K562 (cell line): Measurements from ENCODE around the gene NPVF. TPM values are rescaled to one million over a fixed set of nuclear protein-coding genes. Genes with fewer than 3 reads are reported as not detected.

Experiments used
- ATAC-seq: fragments of 200-7000 bp; cut with Tn5 transposase; 3 replicates; pipeline ENCODE4 v1.9.1; 2020; ENCODE audit warnings: moderate library complexity
- BruUV-seq: library from RNA; stranded (reverse); fragments of 400-500 nt; replicated peaks from 2 replicates; lab custom pipeline; 2021; lab: Mats Ljungman, UMichigan
- CTCF ChIA-PET: fragments of 300-600 bp; formaldehyde crosslinking; extraction: SDS; loops from one replicate; lab custom pipeline; 2021; ENCODE audit warnings: low intra/inter-chr PET ratio; lab: Yijun Ruan, JAX
- POLR2A ChIA-PET: fragments of 300-600, 350-650 bp; sonication (Branson Sonifier 250); formaldehyde crosslinking; extraction: SDS; loops from one replicate; lab custom pipeline; 2021; ENCODE audit warnings: antibody characterized with exemption, inconsistent platforms; lab: Yijun Ruan, JAX
- DNase-seq, 4 experiments: peaks; one replicate each; pipeline versions ENCODE4 v3.0.0 to v3.0.0-alpha.2; 2011 to 2018; ENCODE audit warnings: low spot score in 3 of 4, mixed read lengths in 3 of 4; ENCODE audit errors: extremely low read depth in 1 of 4
- FAIRE-seq: peaks from 2 replicates; lab custom pipeline; 2011; peaks lifted over from hg19 to GRCh38; lab: Jason Lieb, UNC
- H2AFZ ChIP-seq: 2 replicates; pipeline ENCODE4 v1.6.0; 2011; ENCODE audit warnings: low read depth, low read length, control low read depth, inconsistent platforms
- H3K27ac ChIP-seq: fragments of 200-600 bp; 3 replicates; pipeline ENCODE4 v1.8.0; 2011; ENCODE audit warnings: low read depth, mild to moderate bottlenecking, control low read depth, inconsistent platforms, low read length, moderate library complexity, mixed read lengths; ENCODE audit errors: extremely low read depth
- H3K27me3 ChIP-seq, 2 experiments: fragments of 300-600 bp in 1 of 2; 2 replicates in 1 of 2; 3 replicates in 1 of 2; pipeline versions ENCODE4 v1.6.0 to v1.8.0; 2011; ENCODE audit warnings: inconsistent platforms in 2 of 2, low read length in 2 of 2, mild to moderate bottlenecking in 1 of 2, mixed read lengths in 1 of 2, moderate library complexity in 1 of 2; ENCODE audit not compliant: control insufficient read depth in 2 of 2, insufficient read depth in 2 of 2
- H3K36me3 ChIP-seq: fragments of 300-600 bp; 3 replicates; pipeline ENCODE4 v1.8.0; 2011; ENCODE audit warnings: mild to moderate bottlenecking, low read length, inconsistent platforms; ENCODE audit not compliant: control insufficient read depth, insufficient read depth
- H3K4me1 ChIP-seq, 2 experiments: fragments of 200-600 bp in 1 of 2; replicated peaks in 1 of 2; 2 replicates in 1 of 2; 3 replicates in 1 of 2; pipeline versions ENCODE4 v1.5.1 to v1.8.0; 2011; ENCODE audit warnings: inconsistent platforms in 2 of 2, low read length in 2 of 2, mild to moderate bottlenecking in 1 of 2, mixed read lengths in 1 of 2, moderate library complexity in 1 of 2; ENCODE audit not compliant: control insufficient read depth in 2 of 2, insufficient read depth in 2 of 2
- H3K4me2 ChIP-seq: 2 replicates; pipeline ENCODE4 v1.6.1; 2011; ENCODE audit warnings: low read length, control low read depth, inconsistent platforms, mixed read lengths; ENCODE audit not compliant: insufficient read depth
- H3K4me3 ChIP-seq: fragments of 200-600 bp; sonication (generic), shearing (Covaris generic); 2 replicates; pipeline ENCODE4 v1.5.1; 2016; ENCODE audit warnings: control low read depth, inconsistent platforms
- H3K79me2 ChIP-seq: fragments of 200-600 bp; 3 replicates; pipeline ENCODE4 v1.8.0; 2011; ENCODE audit warnings: low read length, inconsistent platforms; ENCODE audit not compliant: control insufficient read depth, insufficient read depth
- H3K9ac ChIP-seq, 2 experiments: 2 replicates each; pipeline versions ENCODE4 v1.6.0 to v1.6.1; 2011; ENCODE audit warnings: low read depth in 2 of 2, low read length in 2 of 2, control low read depth in 1 of 2, inconsistent platforms in 1 of 2, mild to moderate bottlenecking in 1 of 2, mixed read lengths in 1 of 2; ENCODE audit not compliant: insufficient read depth in 1 of 2
- H3K9me1 ChIP-seq: one replicate; pipeline ENCODE4 v1.6.0; 2011; ENCODE audit warnings: inconsistent platforms, mild to moderate bottlenecking, low read length, moderate library complexity; ENCODE audit not compliant: control insufficient read depth, insufficient read depth
- H3K9me3 ChIP-seq: replicated peaks from 2 replicates; pipeline ENCODE4 v1.5.1; 2011; ENCODE audit warnings: low read depth, low read length, inconsistent platforms; ENCODE audit not compliant: control insufficient read depth, insufficient read depth
- H4K20me1 ChIP-seq: replicated peaks from 2 replicates; pipeline ENCODE4 v1.6.1; 2011; ENCODE audit warnings: low read length, inconsistent platforms, mixed read lengths; ENCODE audit not compliant: control insufficient read depth, insufficient read depth
- JUN ChIP-seq, 2 experiments: sonication (generic) in 1 of 2; formaldehyde crosslinking in 1 of 2; IDR thresholded peaks; 2 replicates each; pipeline versions ENCODE4 v1.6.1 to v1.8.0; 2012 to 2022; ENCODE audit warnings: borderline replicate concordance in 2 of 2, mild to moderate bottlenecking in 2 of 2, improper control_type of control experiment in 1 of 2, low read depth in 1 of 2, low read length in 1 of 2, missing genetic modification reagents in 1 of 2
- MAZ ChIP-seq, 2 experiments: fragments of 450-650 bp in 1 of 2; sonication (generic) in 1 of 2; formaldehyde crosslinking; IDR thresholded peaks in 1 of 2; conservative IDR thresholded peaks in 1 of 2; 2 replicates each; pipeline versions ENCODE4 v1.4.0 to v1.5.0; 2020; ENCODE audit warnings: mild to moderate bottlenecking in 1 of 2, missing genetic modification reagents in 1 of 2
- NFE2L1 ChIP-seq: fragments of 450-650 bp; IDR thresholded peaks from 2 replicates; pipeline ENCODE4 v1.6.1; 2016; ENCODE audit warnings: missing genetic modification characterization, low read depth, mild to moderate bottlenecking, missing compliant biosample characterization, moderate library complexity, borderline replicate concordance
- STAT5B ChIP-seq: fragments of 250-450 bp; sonication (Bioruptor Pico); IDR thresholded peaks from 2 replicates; pipeline ENCODE4 v1.8.0; 2021; ENCODE audit warnings: mild to moderate bottlenecking, inconsistent platforms
- TRIM24 ChIP-seq, 2 experiments: fragments of 450-650 bp; IDR thresholded peaks; 2 replicates each; pipeline ENCODE4 v1.6.1; 2016
- XRCC4 ChIP-seq: IDR thresholded peaks from one replicate; pipeline ENCODE4 v1.6.1; 2011; ENCODE audit not compliant: insufficient read depth, insufficient read length; ENCODE audit errors: extremely low read depth
- ZC3H11A ChIP-seq: IDR thresholded peaks from 2 replicates; pipeline ENCODE4 v1.6.1; 2012; ENCODE audit warnings: low read depth, low read length, improper control_type of control experiment
- ZFP36 ChIP-seq: fragments of 150-350 bp; IDR thresholded peaks from 2 replicates; pipeline ENCODE4 v1.6.1; 2018; ENCODE audit warnings: low read length, low read depth; ENCODE audit not compliant: partially characterized antibody
- ZNF76 ChIP-seq: fragments of 250-450 bp; sonication (Bioruptor Pico); IDR thresholded peaks from 2 replicates; pipeline ENCODE4 v1.4.0; 2020; ENCODE audit warnings: mild to moderate bottlenecking, moderate library complexity, borderline replicate concordance
- WGBS: fragments of 100-300 bp; shearing (Covaris generic); methylation state at CpG from one replicate; pipeline ENCODE4 v1.1.6; 2016; ENCODE audit warnings: low coverage, mixed read lengths; ENCODE audit not compliant: insufficient coverage; ENCODE audit errors: missing lambda C conversion rate; 5-methylcytosine and 5-hydroxymethylcytosine counted together
- in situ Hi-C: fragments of 300-500 bp; cut with MboI; formaldehyde crosslinking; loops from 4 replicates; pipeline ENCODE4 v1.15.0; 2018; ENCODE audit warnings: inconsistent platforms, mixed read lengths
- intact Hi-C: fragments of 100-400 bp; cut with micrococcal nuclease; formaldehyde crosslinking; loops from 2 replicates; pipeline ENCODE4 v1.14.2; 2022
- polyA plus RNA-seq, 8 experiments: library from polyadenylated mRNA; depleted of rRNA in 4 of 8; stranded (reverse) in 5 of 8; unstranded in 3 of 8; fragments of >200 nt; fragmentation: Nextera tagmentation in 2 of 8; fragmentation: Illumina TruSeq in 1 of 8; extraction: Ambion mirVana in 2 of 8; extraction: Trizol in 1 of 8; gene quantifications; 2 replicates each; pipeline versions ENCODE4 v1.2.1 to v1.2.3, GENCODE V29; 2011 to 2014; ENCODE audit warnings: inconsistent platforms in 1 of 8, missing spikeins in 1 of 8
- total RNA-seq, 7 experiments: library from RNA; depleted of rRNA in 6 of 7; stranded (reverse); fragments of >200 nt in 6 of 7; fragmentation: Illumina TruSeq in 2 of 7; extraction: Trizol in 2 of 7; gene quantifications; 2 replicates each; pipeline versions ENCODE4 v1.2.1 to v1.2.3, GENCODE V29; 2011 to 2021; ENCODE audit warnings: low replicate concordance in 1 of 7
- TF ChIP-seq, protein P1 (sequence below): fragments of 450-650 bp; IDR thresholded peaks from 2 replicates; pipeline ENCODE4 v1.6.1; 2014; ENCODE audit warnings: low read depth, mild to moderate bottlenecking, moderate library complexity, borderline replicate concordance
- TF ChIP-seq, protein P2 (sequence below), 2 experiments: IDR thresholded peaks; 2 replicates each; pipeline ENCODE4 v1.6.1; 2011; ENCODE audit warnings: borderline replicate concordance in 1 of 2, control low read depth in 1 of 2, low read depth in 1 of 2, low read length in 1 of 2, mild to moderate bottlenecking in 1 of 2, mixed read lengths in 1 of 2, moderate library complexity in 1 of 2; ENCODE audit not compliant: insufficient read depth in 1 of 2, insufficient read length in 1 of 2, poor library complexity in 1 of 2, severe bottlenecking in 1 of 2; ENCODE audit errors: extremely low read depth in 1 of 2

The NPVF gene
- total and polyA plus RNA-seq, 9 of the 15 experiments (the other 6 are each of a cell fraction or from before 2014, with no cell fraction given) = not detected

DNA sequence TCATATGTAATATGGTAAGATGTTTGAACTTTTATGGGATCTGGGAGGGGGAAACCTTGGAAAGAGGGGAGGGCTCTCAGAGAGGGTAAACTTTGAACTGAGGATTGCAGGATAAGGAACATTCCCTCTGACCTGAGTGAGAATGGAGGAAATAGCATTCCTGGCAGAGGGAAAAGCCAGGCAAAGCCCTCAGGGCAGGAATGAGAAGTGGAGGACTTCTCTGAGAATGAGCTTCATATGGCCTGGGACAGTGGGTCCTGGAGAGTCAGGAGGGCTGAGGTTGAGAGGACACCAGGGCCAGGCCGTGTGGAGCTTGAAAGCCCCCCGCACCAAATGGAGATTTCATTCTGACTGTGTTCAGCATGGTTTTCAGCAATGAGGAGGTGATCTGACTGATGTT is 34.2 kb downstream of the NPVF start:
- no peaks in the 10 kb centered on the region for H4K20me1 ChIP-seq
- peaks cover 5% of the 10 kb centered on the region for H3K9me3 ChIP-seq
- POLR2A ChIA-PET = interaction anchor here (0.7 kb wide), 1 partner anchor 61 kb away, joined by 3 read pairs; no protein-coding TSS in a partner anchor
- CTCF ChIA-PET = no interaction called here
- H3K4me2 ChIP-seq = no peak overlapping the region
- H3K79me2 ChIP-seq = no peaks in the 10 kb centered on the region
- in situ Hi-C loops = no loop called here
- DNase-seq (no peak), ATAC-seq (no peak), FAIRE-seq (no peak)
- no peaks in the 10 kb centered on the region for H3K4me1 ChIP-seq
- no peaks in the 10 kb centered on the region for H3K36me3 ChIP-seq
- H3K4me3 ChIP-seq = no peak overlapping the region
- intact Hi-C loops = no loop called here
- H2AFZ ChIP-seq = no peak overlapping the region
- no peak overlapping the region for H3K27ac ChIP-seq
- WGBS = 0% methylated on average over 2 of the region's 2 CpGs
- no peak overlapping the region for H3K9ac ChIP-seq
- peaks cover 3 to 7% of the 10 kb centered on the region in 2 experiments; a peak in 3 of 5 replicates for H3K27me3 ChIP-seq
- TF ChIP-seq, protein P1, sequence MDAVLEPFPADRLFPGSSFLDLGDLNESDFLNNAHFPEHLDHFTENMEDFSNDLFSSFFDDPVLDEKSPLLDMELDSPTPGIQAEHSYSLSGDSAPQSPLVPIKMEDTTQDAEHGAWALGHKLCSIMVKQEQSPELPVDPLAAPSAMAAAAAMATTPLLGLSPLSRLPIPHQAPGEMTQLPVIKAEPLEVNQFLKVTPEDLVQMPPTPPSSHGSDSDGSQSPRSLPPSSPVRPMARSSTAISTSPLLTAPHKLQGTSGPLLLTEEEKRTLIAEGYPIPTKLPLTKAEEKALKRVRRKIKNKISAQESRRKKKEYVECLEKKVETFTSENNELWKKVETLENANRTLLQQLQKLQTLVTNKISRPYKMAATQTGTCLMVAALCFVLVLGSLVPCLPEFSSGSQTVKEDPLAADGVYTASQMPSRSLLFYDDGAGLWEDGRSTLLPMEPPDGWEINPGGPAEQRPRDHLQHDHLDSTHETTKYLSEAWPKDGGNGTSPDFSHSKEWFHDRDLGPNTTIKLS = no peak
- TF ChIP-seq ZC3H11A (no peak), JUN (IDR thresholded peaks at IDR 0.05; ENCODE audit: borderline replicate concordance, low read depth, low read length) (no peak), JUN (CRISPR knock-in tag; IDR thresholded peaks at IDR 0.05; ENCODE audit: borderline replicate concordance) (no peak), XRCC4 (no peak), ZFP36 (no peak), ZNF76 (CRISPR knock-in tag) (no peak), TRIM24 (IDR thresholded peaks at IDR 0.05) (no peak), STAT5B (no peak), MAZ (CRISPR knock-in tag; conservative IDR thresholded peaks at IDR 0.05 in 1 of 2, IDR thresholded peaks at IDR 0.05 in 1 of 2) (no peak), NFE2L1 (tag) (no peak)
- TF ChIP-seq, protein P2, sequence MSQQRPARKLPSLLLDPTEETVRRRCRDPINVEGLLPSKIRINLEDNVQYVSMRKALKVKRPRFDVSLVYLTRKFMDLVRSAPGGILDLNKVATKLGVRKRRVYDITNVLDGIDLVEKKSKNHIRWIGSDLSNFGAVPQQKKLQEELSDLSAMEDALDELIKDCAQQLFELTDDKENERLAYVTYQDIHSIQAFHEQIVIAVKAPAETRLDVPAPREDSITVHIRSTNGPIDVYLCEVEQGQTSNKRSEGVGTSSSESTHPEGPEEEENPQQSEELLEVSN (IDR thresholded peaks at IDR 0.05; ENCODE audit: borderline replicate concordance in 1 of 2, extremely low read depth in 1 of 2, insufficient read depth in 1 of 2, insufficient read length in 1 of 2, low read depth in 1 of 2, low read length in 1 of 2, poor library complexity in 1 of 2, severe bottlenecking in 1 of 2) = no peak
- no peaks in the 10 kb centered on the region for H3K9me1 ChIP-seq
- BruUV-seq = no TSS peak
